AG04449 (cell line): ENCODE data around the gene RABL3.
"Not testable (repeated sequence)": the region's sequence is repeated elsewhere in the genome, so short reads cannot be mapped to it uniquely, and the experiment has no call there.

ENCODE experiments used
- CTCF ChIA-PET: fragments of 350-600 bp; formaldehyde crosslinking; extraction: SDS; loops from one replicate; lab custom pipeline; 2021; ENCODE audit warnings: antibody characterized with exemption; lab: Yijun Ruan, JAX
- POLR2A ChIA-PET: fragments of 400-600, 350-600 bp; formaldehyde crosslinking; extraction: SDS; loops from one replicate; lab custom pipeline; 2020; ENCODE audit warnings: antibody characterized with exemption, inconsistent platforms; lab: Yijun Ruan, JAX
- DNase-seq: peaks from one replicate; pipeline ENCODE4 v3.0.0-alpha.2; 2010; ENCODE audit warnings: low read depth, low spot score
- H3K4me3 ChIP-seq: 2 replicates; pipeline ENCODE4 v1.5.1; 2011; ENCODE audit warnings: low read depth, mild to moderate bottlenecking, control low read depth, low read length
- TF ChIP-seq, protein P1 (sequence below): IDR thresholded peaks from one replicate; pipeline ENCODE4 v1.5.1; 2011; ENCODE audit warnings: mild to moderate bottlenecking, moderate library complexity, low read length, control low read depth, inconsistent platforms; ENCODE audit not compliant: insufficient read depth; ENCODE audit errors: missing control alignments

RABL3 gene

DNA sequence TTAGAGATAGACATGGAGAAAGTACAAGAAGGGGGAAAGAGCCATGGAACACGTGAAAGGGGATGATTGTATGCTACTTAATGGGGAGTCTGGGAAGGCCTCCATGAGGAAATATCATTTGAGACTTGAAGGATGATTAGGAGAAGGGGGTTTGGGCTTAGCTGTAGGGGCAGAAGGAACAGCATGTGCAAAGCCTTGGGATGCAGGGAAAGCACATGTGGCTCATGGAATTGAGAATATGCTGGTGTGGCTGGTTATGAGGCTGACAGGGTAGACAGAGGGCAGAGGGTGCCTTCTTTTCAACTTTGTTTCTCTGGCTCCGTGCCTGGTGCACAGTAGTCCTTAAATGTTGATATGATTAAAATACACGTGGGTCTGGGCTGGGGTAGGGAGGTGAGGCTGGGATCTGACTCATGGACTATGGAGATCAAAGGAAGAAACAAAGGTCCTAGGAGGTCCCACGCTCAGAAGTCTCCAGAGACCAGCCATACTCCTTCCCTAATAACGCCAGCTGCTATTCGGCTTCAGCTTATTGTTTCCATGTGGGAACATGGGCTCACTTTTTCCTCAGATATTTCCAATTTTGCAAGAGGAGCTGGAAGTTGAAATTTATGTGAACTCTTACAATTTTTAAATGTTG is 1.4 kb upstream of the RABL3 start:
- POLR2A ChIA-PET: interaction anchor here (1.0 kb wide), 1 partner anchor 65 kb away, joined by 4 read pairs; no protein-coding TSS in a partner anchor
- CTCF ChIA-PET: interaction anchor here (0.9 to 2.6 kb wide), 5 partner anchors 19 to 185 kb away, joined by 3 to 13 read pairs (median 4); no protein-coding TSS in a partner anchor
- TF ChIP-seq, protein P1, sequence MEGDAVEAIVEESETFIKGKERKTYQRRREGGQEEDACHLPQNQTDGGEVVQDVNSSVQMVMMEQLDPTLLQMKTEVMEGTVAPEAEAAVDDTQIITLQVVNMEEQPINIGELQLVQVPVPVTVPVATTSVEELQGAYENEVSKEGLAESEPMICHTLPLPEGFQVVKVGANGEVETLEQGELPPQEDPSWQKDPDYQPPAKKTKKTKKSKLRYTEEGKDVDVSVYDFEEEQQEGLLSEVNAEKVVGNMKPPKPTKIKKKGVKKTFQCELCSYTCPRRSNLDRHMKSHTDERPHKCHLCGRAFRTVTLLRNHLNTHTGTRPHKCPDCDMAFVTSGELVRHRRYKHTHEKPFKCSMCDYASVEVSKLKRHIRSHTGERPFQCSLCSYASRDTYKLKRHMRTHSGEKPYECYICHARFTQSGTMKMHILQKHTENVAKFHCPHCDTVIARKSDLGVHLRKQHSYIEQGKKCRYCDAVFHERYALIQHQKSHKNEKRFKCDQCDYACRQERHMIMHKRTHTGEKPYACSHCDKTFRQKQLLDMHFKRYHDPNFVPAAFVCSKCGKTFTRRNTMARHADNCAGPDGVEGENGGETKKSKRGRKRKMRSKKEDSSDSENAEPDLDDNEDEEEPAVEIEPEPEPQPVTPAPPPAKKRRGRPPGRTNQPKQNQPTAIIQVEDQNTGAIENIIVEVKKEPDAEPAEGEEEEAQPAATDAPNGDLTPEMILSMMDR: no peak
- no peak for DNase-seq
- peak overlapping the region; percentile 88 for H3K4me3 ChIP-seq

DNA sequence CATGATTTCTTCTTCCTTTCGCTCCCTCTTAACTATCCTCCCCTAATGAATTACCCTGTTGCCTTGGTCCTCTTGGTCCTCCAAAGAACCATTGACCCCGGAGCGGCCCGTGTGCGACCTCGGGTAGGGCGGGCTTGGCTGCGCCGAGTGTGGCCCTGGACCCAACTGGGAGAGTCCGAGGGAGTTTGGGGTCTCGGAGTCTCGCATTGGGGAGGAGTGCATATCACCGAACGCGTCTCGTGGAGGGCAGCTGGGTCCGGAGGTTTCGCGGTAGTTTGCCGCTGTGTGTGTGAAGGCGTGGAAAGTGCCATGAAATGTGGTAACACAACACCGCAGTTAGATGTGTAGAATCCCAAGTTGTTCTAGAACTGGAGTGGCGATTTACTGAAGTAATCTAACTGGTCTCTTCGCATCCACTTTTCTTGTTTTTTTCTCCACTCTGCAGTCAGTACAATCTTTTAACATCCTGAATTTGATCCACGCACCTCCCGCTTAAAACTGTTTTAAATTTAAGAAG is 591 bp upstream of the RABL3 start:
- ChIA-PET CTCF (interaction anchor here (0.9 to 1.4 kb wide), 3 partner anchors 20 to 50 kb away, joined by 3 to 4 read pairs (median 4); no protein-coding TSS in a partner anchor), POLR2A (interaction anchor here (0.7 to 1.0 kb wide), 2 partner anchors 64 to 147 kb away, joined by 3 to 4 read pairs; partner anchors contain the start of gene NDUFB4)
- no peak for DNase-seq
- TF ChIP-seq, protein P1: no peak
- peak overlapping the region; percentile 88 for H3K4me3 ChIP-seq

DNA sequence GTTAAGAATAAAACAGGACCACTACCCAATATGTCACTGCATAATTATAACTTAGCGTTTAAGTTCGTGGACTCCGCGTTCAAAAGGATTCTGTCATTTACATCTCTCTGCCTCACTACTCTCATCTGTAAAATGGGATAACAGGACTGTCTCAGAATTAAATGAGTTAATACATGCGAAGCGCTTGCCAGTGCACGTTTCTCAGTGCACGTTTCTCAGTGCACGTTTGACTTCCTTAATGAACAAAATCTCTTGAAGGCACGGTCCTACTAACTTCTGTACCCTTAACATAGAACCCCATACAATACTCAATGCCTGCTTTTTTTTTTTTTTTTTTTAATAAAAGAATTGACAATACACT is 499 bp downstream of the RABL3 start:
- DNase-seq: no peak
- peak overlapping the region; percentile 93 for H3K4me3 ChIP-seq
- ChIA-PET POLR2A (no interaction called here), CTCF (no interaction called here)
- TF ChIP-seq, protein P1: no peak

DNA sequence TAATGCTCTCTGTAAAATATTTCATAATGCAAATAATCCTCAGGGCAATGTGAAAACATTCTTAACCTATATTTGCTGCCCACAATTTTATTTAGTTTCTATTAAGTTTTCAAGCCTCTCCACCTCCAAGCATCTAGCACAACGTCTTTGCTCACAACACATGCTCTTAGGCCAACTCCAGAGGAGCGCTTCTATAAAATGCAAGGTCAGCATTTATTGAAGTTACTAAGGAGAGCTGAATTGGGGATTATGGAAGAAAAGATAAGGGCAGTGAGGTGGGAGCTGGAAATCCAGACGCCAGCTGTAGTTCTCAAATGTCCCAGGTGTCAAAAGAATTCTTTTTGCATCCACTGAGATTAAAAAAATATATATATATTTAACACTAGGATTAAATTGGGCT is 996 bp downstream of the RABL3 start:
- H3K4me3 ChIP-seq: peak overlapping the region; percentile 31
- CTCF ChIA-PET: interaction anchor here (1.0 kb wide), 1 partner anchor 53 kb away, joined by 3 read pairs; no protein-coding TSS in a partner anchor
- POLR2A ChIA-PET: no interaction called here
- no peak for DNase-seq
- TF ChIP-seq, protein P1: no peak

DNA sequence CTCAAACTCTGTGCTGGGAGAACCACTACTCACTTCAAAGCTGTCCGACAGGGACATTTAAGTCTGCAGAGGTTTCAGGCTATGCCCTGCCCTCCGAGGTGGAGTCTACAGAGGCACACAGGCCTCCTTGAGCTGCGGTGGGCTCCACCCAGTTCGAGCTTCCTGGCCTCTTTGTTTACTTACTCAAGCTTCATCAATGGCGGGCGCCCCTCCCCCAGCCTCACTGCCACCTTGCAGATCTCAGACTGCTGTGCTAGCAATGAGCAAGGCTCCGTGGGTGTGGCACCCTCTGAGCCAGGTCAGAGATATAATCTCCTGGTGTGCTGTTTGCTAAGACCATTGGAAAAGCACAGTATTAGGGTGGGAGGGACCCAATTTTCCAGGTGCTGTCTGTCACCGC is 4.3 kb downstream of the RABL3 start:
- CTCF ChIA-PET, POLR2A ChIA-PET, DNase-seq: not testable (repeated sequence)

DNA sequence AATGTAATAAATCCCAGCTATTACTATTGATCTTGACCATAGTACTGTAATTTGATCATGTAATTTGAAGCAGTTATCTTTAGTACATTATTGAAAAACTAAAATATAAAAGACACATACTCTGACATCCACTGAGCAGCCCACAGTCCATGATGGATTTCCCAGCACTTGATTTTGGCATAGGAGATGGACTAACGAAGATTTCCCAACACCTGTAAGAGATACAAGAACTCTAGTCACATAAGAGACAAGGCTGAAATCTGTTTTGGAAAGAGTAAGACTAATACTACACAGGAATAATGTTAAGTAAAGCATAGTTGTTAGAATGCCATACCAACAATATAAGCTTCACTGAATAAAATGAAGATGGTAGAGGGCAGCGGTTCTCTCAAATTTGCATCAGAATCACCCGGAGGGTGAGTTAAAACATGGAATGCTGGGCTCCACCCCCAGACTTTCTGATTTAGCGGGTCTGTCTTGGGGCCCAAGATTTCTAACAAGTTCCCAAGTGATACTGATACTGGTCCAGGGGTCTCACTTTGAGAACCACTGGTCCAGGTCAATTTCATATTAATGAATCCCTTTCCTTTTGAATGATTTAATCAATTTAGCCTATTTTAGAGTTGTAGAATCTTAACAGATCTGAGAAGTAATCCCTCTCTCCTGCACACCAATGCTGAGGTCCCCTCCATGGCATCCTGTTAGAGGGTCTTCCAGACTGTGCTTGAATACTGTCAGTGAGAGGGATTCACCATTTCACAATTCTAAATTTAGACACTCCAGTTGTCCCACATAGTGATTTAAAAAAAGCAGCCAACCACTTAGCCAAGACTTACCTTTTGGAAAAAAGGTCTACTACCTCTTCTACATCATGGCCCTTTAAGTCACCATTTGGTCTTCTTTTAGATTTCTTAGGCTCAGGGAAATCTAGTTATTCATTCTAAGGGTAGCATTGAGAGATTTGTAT is 11.5 kb downstream of the RABL3 start:
- H3K4me3 ChIP-seq: no peak overlapping the region
- POLR2A ChIA-PET: no interaction called here
- CTCF ChIA-PET: interaction anchor here (1.3 kb wide), 1 partner anchor 28 kb away, joined by 3 read pairs; no protein-coding TSS in a partner anchor

More for the DNA sequence above, 4.3 kb downstream of the RABL3 start:
- H3K4me3 ChIP-seq: not testable (repeated sequence)

More for the DNA sequence above, 11.5 kb downstream of the RABL3 start:
- TF ChIP-seq, protein P1: no peak
- no peak for DNase-seq
